AG09319 (cell line): Measurements from ENCODE around the gene HSBP1L1.

Source experiments
- DNase-seq: peaks from one replicate; pipeline ENCODE4 v3.0.0-alpha.2; 2010; ENCODE audit warnings: low read depth; ENCODE audit errors: extremely low read depth
- TF ChIP-seq, protein P1 (sequence below): IDR thresholded peaks from 2 replicates; pipeline ENCODE4 v1.5.1; 2011; ENCODE audit warnings: low read depth, mild to moderate bottlenecking, inconsistent platforms, low read length, moderate library complexity

HSBP1L1 gene

DNA sequence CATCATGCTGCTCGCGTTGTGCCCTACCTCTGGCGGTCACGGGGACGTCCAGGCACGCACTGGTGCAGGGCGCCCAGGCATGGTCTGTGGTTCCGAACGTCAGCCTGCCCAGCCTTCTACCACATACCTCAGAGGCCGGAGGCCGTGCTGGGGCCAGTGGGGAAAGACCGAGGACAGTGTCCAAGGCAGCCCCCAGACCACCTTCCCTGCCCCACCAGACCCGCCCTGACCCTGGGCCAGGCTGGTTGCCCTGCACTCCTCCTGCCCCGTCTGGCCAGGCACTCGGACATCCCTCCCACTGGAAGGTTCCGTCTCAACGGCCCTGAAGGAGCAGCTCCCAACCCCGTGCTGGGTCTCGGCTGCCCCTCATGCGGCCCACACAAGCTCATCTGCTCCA, 45.8 kb upstream of the HSBP1L1 start:
- no peak for DNase-seq
- TF ChIP-seq, protein P1, sequence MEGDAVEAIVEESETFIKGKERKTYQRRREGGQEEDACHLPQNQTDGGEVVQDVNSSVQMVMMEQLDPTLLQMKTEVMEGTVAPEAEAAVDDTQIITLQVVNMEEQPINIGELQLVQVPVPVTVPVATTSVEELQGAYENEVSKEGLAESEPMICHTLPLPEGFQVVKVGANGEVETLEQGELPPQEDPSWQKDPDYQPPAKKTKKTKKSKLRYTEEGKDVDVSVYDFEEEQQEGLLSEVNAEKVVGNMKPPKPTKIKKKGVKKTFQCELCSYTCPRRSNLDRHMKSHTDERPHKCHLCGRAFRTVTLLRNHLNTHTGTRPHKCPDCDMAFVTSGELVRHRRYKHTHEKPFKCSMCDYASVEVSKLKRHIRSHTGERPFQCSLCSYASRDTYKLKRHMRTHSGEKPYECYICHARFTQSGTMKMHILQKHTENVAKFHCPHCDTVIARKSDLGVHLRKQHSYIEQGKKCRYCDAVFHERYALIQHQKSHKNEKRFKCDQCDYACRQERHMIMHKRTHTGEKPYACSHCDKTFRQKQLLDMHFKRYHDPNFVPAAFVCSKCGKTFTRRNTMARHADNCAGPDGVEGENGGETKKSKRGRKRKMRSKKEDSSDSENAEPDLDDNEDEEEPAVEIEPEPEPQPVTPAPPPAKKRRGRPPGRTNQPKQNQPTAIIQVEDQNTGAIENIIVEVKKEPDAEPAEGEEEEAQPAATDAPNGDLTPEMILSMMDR, result no peak

DNA sequence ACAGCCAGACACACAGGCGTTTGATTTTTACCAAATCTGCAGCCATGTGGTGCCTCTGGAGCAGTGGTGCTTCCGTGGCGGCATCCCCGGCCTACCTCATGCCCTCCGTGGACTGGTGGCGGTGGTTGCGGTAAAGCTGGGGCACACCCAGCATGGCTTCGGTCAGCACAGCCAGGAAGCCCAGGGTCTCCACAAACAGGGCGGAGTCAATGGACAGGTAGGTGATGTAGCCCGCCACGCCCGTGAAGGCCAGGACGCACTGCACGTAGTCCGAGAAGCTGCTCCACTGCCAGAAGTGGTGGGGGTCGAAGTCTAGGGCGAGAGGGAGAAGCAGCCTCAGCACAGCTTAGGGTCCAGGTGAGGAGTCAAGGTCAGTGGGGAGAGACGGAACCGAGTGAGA, 45.4 kb upstream of the HSBP1L1 start:
- no peak for DNase-seq
- TF ChIP-seq, protein P1, result no peak

DNA sequence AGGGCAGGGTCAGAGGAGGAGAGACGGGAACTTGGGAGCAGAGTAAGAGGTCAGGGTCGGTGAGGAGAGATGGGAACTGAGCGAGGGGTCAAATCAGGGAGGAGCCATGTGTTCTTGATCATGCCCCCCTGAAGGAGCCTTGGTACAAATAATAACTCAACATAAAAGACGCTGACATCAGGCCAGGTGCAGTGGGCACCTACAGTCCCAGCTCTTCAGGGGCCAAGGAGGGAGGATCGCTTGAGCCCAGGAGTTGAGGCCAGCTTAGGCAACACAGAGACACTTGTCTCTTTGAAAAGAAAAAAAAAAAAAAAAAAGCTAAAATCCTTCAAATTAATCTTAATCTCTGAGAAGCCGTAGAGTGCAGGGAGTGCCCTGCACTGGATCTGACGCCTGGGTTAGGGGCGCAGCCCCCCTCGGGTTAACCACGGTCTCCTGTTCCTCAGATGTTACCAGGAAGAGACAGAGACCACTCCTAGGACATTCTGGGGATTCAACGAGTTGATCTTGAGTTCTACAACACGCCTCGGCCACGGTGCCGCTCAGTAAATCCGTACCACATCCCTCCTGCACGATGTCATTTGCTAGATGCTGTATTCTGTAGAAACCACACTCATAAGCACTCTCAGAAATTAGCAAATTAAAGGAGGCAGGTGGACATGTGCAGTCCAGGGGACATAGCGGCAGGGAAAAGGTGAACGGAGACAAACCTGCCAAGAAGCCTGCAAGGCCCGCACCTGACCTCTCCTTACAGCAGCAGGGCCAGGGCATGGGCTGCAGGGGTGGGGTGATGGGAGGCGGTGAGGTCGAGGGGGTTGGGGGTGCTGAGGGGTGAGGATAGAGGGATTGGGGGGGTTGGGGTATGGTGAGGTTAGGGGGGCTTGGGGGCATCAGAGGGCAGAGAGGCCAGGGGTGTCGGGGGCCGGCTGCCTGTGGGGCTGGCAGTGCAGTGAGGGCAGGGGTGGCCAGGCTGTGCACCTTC, 42.2 kb upstream of the HSBP1L1 start:
- no peak for DNase-seq
- TF ChIP-seq, protein P1, result no peak

DNA sequence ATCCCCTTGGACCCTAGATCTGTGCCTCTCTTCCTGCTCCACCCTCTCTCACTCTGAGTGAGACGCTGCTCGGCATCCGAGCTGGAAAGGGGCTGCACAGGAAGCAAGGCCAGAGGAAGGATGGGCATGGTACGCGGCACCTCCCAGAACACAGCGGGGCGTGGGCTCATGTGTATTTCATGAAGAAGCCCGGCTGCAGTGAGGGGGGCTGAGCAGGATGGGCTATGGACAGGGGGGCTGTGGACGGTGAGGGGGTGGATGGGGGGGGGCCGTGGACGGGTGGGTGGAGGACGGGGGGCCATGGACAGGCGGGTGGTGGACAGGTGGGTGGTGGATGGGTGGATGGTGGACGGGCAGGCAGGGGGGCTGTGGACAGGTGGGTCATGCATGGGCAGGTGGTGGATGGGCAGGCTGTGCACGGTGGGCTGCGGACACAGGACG, 41.5 kb upstream of the HSBP1L1 start:
- TF ChIP-seq, protein P1, result no peak
- no peak for DNase-seq

DNA sequence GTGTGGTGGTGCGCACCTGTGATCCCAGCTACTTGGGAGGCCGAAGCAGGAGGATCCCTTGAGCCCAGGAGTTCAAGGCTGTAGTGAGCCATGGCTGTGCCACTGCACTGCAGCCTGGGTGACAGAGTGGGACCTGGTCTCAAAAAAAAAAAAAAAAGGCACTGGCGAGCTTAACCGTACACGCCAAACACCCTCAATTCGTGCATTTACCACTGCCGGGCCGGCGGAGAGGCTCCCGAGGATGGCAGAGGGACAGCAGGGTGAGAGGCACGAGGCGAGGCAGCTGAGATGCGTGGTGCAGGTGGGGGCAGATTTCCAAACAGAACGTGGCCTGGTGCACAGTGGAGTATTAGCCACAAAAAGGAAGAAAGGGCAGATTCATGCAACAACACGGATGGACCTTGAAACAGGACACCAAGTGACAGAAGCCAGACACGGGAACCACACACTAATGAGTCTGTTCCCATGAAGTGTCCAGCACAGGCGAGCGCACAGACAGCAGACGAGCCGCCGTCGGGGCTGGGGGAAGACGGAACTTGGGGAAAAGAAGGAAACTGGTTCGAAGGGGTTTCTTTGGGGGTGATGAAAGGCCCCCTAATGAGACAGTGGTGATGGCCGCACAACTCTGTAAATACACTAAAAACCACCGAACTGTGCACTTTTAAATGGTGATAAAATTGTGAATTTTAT, 40.4 kb upstream of the HSBP1L1 start:
- TF ChIP-seq, protein P1, result no peak
- DNase-seq, result no peak

DNA sequence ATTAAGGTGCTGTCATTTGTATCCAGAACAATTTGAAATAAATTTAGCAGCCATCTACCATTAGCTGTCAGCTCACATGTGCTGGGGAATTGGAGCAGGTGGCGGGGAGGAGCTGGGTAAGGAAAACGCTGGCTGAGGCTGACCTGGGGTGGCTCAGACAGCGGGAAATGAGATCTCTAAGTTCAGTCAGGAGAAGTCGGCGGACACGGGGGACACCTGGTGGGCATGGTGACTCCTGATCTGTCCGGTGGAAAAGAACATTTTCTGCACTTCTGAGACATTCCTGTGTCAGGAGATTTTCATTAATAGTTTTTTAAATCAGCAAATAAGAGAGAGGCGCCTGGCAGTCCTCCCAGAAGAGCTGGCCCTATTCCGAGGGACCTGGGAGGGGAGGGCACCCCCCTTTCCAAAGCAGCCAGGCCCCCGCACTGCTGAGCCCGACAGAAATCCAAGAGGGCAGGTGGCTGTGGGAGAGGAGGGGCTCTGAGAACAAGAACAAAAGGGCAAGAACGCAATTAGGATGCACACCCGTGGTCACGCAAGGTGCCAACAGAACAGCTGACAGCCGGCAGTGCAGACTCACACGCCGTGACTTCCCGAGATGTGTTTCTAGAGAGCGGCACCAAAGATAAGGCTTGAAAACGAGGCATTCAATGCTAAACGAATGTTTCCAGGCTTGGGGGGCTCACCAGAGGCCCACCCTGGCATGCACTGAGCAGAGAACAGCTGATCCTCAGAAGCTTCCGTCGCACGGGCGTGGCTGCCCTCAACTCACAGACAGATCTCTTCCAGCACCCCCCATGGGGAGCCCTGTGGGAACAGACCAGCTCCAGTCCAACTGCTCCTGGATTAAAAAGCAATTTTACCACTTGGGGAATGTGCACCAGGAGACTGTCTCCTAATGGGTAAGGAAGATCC, 39.4 kb upstream of the HSBP1L1 start:
- TF ChIP-seq, protein P1, result no peak

More for the DNA sequence above, 39.4 kb upstream of the HSBP1L1 start:
- no peak for DNase-seq
